SJCRH30 (cell line): Measurements from ENCODE around the gene RAP1GAP2. TPM values are rescaled to one million over a fixed set of nuclear protein-coding genes. Genes with fewer than 3 reads are reported as not detected.
A peak's percentile ranks its signal among the peaks of the same experiment; 100 is the strongest.
"Not testable (repeated sequence)": the region's sequence is repeated elsewhere in the genome, so short reads cannot be mapped to it uniquely, and the experiment has no call there.

ENCODE experiments used
- DNase-seq, 2 experiments: peaks; one replicate each; pipeline ENCODE4 v3.0.0-alpha.2; 2015 to 2020
- H3K27ac ChIP-seq: fragments of 250-450 bp; sonication (Bioruptor Pico); 2 replicates; pipeline ENCODE4 v1.5.1; 2020; ENCODE audit warnings: mild to moderate bottlenecking, moderate library complexity
- H3K27me3 ChIP-seq: fragments of 250-450 bp; sonication (Bioruptor Pico); 2 replicates; pipeline ENCODE4 v1.5.1; 2020; ENCODE audit warnings: mild to moderate bottlenecking, moderate library complexity
- H3K36me3 ChIP-seq: fragments of 250-450 bp; sonication (Bioruptor Pico); 2 replicates; pipeline ENCODE4 v1.5.1; 2020; ENCODE audit warnings: mild to moderate bottlenecking, moderate library complexity
- H3K4me1 ChIP-seq: fragments of 250-450 bp; sonication (Bioruptor Pico); 2 replicates; pipeline ENCODE4 v1.5.1; 2020; ENCODE audit warnings: mild to moderate bottlenecking, moderate library complexity
- H3K4me3 ChIP-seq: fragments of 250-450 bp; sonication (Bioruptor Pico); 2 replicates; pipeline ENCODE4 v1.5.1; 2020; ENCODE audit warnings: mild to moderate bottlenecking, moderate library complexity
- H3K9me3 ChIP-seq: fragments of 250-450 bp; sonication (Bioruptor Pico); replicated peaks from 2 replicates; pipeline ENCODE4 v1.5.1; 2020; ENCODE audit warnings: mild to moderate bottlenecking, moderate library complexity
- total RNA-seq: library from RNA; depleted of rRNA; stranded (reverse); fragments of >200 nt; shearing (Covaris generic); gene quantifications from 2 replicates; pipeline ENCODE4 v1.2.3, GENCODE V29; 2014

Gene RAP1GAP2
- total RNA-seq, 1 experiment from 2014 or later: 7.4 TPM

DNA sequence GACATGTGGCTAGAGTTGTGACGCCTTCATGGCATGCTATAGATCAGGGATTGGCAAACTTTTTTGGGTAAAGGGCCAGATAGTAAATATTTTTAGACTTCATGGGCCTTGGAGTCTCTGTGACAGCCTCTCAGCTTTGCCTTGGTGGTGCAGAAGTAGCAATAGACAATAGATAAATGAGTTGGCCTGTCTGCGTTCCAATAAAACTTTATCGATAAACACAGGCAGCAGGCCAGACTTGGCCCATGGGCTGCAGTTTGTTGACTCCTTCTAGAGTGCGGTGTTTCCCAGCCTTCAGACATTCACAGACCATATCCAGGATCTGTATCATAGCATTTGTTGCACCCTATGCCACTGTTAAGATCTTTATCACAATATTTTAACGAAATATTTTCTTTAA is 190.7 kb downstream of the RAP1GAP2 start:
- H3K4me1 ChIP-seq: peaks cover 14% of the 10 kb centered on the region
- H3K9me3 ChIP-seq: no peaks in the 10 kb centered on the region
- no peak for DNase-seq
- no peaks in the 10 kb centered on the region for H3K27me3 ChIP-seq
- H3K27ac ChIP-seq: no peak overlapping the region
- H3K36me3 ChIP-seq: no peaks in the 10 kb centered on the region
- H3K4me3 ChIP-seq: no peak overlapping the region

DNA sequence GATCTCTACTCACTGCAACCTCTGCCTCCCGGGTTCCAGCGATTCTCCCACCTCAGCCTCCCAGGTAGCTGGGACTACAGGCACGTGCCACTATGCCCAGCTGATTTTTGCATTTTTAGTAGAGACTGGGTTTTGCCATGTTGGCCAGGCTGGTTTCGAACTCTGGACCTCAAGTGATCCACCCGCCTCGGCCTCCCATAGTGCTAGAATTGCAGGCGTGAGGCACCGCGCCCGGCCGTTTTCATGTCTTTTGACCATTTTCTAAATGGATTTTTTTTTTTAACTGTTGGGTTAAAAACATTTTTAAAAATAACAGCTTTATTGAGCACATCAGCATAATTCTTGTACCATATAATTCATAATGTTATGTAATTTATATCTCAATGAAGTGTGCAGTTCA is 193.2 kb downstream of the RAP1GAP2 start:
- not testable (repeated sequence) for H3K27me3 ChIP-seq, H3K27ac ChIP-seq, H3K36me3 ChIP-seq, H3K9me3 ChIP-seq, H3K4me1 ChIP-seq, H3K4me3 ChIP-seq, DNase-seq

DNA sequence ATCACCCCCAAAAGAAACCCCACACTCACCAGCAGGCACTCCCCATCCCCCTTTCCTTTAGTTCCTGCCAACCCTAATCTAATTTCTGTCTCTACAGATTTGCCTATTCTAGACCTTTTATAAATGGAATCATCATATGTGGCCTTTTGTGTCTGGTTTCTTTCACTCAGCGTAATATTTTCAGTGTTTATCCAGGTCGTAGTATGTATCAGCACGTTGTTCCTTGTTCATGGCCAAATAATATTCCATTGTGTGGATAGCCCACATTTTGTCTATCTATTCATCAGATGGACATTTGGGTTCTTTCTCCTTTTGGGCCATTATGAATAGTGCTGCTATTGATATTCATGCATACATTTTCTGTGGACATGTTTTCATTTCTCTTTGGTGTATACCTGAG is 193.6 kb downstream of the RAP1GAP2 start:
- Histone ChIP-seq H3K27ac (no peak overlapping the region), H3K9me3 (no peaks in the 10 kb centered on the region), H3K36me3 (no peaks in the 10 kb centered on the region), H3K4me3 (no peak overlapping the region), H3K27me3 (no peaks in the 10 kb centered on the region), H3K4me1 (no peaks in the 10 kb centered on the region)
- DNase-seq: no peak

DNA sequence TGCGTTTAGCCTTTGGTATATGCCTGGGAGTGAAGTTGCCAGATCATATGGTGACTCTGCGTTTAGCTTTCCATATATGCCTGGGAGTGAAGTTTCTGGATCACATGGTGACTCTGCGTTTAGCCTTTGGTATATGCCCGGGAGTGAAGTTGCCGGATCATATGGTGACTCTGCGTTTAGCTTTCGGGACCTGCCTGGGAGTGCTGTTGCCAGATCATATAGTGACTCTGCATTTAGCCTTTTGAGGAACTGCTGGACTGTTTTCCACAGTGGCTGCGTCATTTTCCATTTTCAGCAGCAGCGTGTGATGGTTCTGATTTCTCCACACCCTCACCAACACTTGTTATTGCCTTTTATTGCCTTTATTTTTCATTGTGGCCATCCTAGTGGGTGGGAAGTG is 194.2 kb downstream of the RAP1GAP2 start:
- Histone ChIP-seq H3K27me3 (no peaks in the 10 kb centered on the region), H3K27ac (no peak overlapping the region), H3K4me3 (no peak overlapping the region), H3K4me1 (no peaks in the 10 kb centered on the region), H3K36me3 (no peaks in the 10 kb centered on the region), H3K9me3 (no peaks in the 10 kb centered on the region)
- no peak for DNase-seq

DNA sequence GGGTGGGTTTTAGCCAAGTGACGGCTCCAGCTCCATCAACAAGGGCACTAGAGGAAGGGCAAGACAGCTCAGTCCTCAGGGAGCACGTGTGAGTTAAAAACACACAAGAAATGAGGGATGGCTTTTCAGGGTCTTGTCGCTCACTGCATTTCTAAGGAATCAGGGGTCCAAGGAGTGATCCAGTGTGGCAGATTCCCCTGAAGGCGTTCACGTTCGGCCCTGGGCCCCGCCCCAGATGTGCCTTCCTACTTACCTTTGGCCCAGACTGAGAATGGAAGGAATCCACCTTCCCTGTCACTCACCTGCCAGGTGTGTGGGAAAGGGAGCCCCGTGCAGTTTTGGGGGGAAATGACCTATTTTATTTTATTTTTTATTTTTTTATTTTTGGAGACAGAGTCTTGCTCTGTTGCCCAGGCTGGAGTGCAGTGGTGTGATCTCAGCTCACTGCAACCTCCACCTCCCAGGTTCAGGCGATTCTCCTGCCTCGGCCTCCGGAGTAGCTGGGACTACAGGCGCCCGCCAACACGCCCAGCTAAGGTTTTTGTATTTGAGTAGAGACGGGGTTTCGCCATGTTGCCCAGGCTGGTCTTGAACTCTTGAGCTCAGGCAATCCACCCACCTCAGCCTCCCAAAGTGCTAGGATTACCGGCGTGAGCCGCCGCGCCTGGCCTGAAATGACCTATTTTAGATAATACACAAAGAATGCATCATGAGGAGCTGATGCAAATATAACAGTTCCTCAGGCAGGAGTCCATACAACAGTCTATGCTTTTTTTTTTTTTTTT is 195.3 kb downstream of the RAP1GAP2 start:
- H3K4me3 ChIP-seq, DNase-seq, H3K27me3 ChIP-seq, H3K4me1 ChIP-seq, H3K27ac ChIP-seq, H3K9me3 ChIP-seq, H3K36me3 ChIP-seq: not testable (repeated sequence)

DNA sequence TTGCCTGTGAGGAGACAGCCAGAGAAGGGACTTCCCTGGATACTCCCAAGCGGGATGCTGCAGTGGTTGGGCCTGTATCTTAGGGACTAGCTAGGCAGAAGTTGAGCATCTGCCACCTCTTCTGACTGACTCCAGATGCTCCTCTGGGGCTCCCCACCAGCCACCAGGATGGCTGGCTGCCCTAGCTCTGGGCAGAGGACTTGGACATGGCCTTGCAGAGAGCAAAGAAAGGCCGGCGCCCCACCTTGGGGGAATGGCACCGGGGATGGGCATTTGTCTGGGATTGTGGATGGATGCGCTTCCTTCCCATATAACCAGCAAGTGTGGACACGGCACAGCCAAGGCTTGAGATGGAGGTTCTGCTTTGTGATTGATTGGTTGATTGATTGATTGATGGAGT is 198.2 kb downstream of the RAP1GAP2 start:
- Histone ChIP-seq H3K4me1 (no peaks in the 10 kb centered on the region), H3K27me3 (no peaks in the 10 kb centered on the region), H3K27ac (no peak overlapping the region), H3K36me3 (no peaks in the 10 kb centered on the region), H3K9me3 (no peaks in the 10 kb centered on the region), H3K4me3 (no peak overlapping the region)
- DNase-seq: no peak

DNA sequence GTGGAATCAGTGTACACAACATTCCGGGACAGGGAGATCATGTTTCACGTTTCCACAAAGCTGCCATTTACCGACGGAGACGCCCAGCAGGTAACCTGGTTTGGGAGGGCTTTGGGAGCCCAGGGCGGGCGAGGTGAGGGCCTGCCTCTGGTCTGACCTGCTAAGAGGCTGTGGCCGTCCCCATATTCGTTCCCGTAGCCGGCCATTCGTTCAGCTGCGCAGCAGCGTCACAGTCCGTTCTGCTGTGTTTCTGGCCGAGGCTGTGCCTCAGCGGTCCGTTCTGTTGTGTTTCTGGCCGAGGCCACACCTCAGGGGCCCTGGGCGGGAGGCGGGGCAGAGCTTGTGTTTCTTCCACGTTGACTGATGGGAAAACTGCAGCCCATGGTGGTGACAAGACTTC is 199.1 kb downstream of the RAP1GAP2 start:
- H3K9me3 ChIP-seq: no peaks in the 10 kb centered on the region

DNA sequence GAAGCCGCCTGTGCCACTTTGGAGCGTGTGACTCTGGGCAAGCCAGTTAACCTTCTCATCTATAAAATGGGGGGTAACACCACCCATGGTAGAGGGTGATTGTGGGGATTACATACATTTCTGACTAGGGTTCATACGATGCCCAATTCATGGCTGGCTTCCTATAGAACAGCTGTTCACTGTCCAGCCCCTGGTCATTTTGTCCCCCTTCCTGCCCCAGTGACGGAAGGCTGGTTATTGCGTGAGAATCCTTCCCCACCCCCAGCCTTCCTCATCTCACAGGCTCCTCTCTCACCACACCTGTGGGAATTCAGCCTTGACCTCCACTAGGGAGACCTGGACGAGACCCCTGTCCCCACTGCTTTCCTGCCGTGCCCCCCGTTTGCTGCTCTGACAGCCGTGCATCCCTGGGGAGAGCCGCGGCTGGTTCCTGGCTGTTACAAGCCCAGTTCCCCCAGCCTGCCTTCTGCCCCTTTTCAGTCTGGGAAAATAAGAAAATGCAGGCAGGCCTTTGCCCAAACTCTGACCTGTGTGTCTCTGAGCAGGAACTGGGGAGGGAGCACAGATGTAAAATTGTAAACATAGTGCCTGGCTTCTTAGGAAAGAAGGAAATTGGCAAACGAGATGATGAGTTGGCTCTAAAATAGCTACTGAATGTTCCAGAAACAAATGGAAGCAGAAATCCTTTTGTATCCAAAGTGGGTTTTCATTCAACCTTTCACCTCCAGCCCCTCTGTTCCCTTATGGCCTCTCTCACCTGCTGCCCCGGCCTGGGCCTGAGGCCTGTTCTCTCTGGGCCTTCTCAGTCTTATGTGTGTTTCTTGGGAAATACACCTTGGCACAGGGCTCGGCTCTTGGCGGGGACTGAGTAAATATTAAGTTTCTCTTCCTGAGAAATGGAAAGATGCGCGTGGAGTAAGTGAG is 199.9 kb downstream of the RAP1GAP2 start:
- Histone ChIP-seq H3K27ac (no peak overlapping the region), H3K27me3 (no peaks in the 10 kb centered on the region), H3K9me3 (no peaks in the 10 kb centered on the region), H3K4me1 (no peaks in the 10 kb centered on the region), H3K36me3 (no peaks in the 10 kb centered on the region), H3K4me3 (no peak overlapping the region)
- DNase-seq: no peak

More for the DNA sequence above, 199.1 kb downstream of the RAP1GAP2 start:
- no peak for DNase-seq
- no peaks in the 10 kb centered on the region for H3K27me3 ChIP-seq
- no peaks in the 10 kb centered on the region for H3K36me3 ChIP-seq
- H3K27ac ChIP-seq: no peak overlapping the region
- H3K4me3 ChIP-seq: no peak overlapping the region
- H3K4me1 ChIP-seq: no peaks in the 10 kb centered on the region

DNA sequence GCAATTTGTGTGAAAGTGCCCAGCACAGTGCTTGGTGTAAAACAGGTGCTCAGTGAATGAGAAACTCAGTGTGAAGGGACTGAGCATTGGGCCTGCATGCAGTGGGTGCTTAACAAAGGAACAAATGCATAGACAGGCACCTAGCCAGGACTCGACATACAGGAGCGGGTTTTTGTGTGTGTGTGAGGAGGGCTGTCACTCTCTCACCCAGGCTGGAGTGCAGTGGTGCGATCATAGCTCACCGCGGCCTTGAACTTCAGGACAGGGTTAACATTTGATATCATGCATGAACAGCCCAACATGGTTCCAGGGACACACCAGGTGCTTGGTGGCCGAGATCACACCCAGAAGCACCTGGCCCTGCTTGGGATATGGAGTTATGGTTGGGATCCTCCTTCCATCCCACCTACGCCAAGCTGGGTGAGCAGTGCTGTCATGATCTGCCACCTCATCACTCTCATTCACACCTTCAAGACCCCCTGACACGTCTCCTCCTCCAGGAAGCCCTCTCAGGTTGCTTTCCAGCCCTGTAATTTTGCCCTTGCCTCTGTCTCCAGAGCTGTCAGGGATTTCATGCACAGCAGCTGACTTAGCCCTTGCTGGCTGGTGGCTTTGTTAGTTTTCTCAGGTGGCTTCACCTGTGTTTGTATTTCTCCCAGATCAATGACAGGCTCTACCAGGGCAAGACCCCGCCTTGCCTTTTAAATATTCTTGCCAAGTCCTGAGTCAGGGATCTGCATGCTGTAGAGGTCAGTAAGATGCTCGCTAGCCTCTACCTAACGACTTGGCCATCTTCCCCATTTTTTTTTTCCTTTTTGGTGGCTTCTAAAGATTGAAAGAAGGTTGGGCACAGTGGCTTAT is 200.8 kb downstream of the RAP1GAP2 start:
- H3K27ac ChIP-seq: no peak overlapping the region
- H3K9me3 ChIP-seq: no peaks in the 10 kb centered on the region
- no peaks in the 10 kb centered on the region for H3K36me3 ChIP-seq
- H3K4me3 ChIP-seq: no peak overlapping the region
- no peaks in the 10 kb centered on the region for H3K4me1 ChIP-seq
- no peak for DNase-seq
- H3K27me3 ChIP-seq: no peaks in the 10 kb centered on the region

DNA sequence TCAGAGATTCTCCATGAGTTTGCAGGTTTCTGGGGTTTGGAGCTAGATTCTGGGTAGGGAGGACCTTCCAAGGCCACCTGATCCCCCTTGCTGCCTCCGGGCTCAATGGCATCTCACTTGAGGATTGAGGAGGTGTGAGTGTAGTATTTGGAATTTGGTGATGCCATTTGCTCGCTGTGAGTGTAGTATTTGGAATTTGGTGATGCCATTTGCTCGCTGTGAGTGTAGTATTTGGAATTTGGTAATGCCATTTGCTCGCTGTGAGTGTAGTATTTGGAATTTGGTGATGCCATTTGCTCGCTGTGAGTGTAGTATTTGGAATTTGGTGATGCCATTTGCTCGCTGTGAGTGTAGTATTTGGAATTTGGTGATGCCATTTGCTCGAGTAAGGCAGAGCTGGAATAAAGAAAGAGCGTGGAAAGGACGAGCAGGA is 202.2 kb downstream of the RAP1GAP2 start:
- not testable (repeated sequence) for H3K9me3 ChIP-seq, H3K4me1 ChIP-seq, H3K27me3 ChIP-seq, H3K27ac ChIP-seq, DNase-seq, H3K36me3 ChIP-seq, H3K4me3 ChIP-seq

DNA sequence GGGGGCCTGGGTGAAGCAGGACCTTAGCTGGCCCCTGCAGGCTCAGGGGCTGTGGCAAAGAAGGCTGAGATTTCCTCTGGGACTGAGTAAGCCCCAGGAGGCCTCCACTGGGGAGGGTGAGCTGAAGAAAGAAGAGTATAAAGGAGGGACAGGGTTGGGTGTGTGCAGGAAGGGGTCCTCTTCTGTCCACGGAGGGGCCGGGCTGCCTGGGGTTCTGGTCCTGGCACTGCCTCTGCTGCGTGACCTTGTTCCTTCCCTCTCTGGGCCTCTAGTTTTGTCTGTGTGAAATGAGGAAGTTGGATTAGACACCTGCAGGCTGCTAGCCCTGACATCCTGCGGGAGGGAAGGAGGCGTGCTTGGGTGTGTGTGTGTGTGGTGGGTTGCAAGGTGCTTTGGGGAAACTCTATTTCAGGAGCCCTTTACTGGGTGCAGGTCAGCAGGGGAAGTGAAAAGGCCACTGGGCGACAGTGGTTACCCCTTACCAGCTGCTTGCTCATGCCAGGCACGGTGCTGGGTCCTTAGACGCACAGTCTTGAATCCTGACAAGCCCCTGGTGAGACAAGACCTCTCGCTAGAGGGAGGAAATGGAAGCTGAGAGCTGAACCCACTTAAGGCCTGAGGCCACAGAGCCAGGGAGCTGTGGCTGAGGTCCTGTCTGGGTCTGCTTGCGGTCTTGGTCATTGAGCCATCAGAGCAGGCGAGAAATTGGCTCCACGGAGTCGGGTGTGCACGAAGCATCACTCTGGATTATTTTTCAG is 206.5 kb downstream of the RAP1GAP2 start:
- Histone ChIP-seq H3K4me3 (no peak overlapping the region), H3K4me1 (peaks cover 12% of the 10 kb centered on the region), H3K9me3 (no peaks in the 10 kb centered on the region), H3K36me3 (no peaks in the 10 kb centered on the region), H3K27me3 (no peaks in the 10 kb centered on the region), H3K27ac (no peak overlapping the region)
- no peak for DNase-seq

DNA sequence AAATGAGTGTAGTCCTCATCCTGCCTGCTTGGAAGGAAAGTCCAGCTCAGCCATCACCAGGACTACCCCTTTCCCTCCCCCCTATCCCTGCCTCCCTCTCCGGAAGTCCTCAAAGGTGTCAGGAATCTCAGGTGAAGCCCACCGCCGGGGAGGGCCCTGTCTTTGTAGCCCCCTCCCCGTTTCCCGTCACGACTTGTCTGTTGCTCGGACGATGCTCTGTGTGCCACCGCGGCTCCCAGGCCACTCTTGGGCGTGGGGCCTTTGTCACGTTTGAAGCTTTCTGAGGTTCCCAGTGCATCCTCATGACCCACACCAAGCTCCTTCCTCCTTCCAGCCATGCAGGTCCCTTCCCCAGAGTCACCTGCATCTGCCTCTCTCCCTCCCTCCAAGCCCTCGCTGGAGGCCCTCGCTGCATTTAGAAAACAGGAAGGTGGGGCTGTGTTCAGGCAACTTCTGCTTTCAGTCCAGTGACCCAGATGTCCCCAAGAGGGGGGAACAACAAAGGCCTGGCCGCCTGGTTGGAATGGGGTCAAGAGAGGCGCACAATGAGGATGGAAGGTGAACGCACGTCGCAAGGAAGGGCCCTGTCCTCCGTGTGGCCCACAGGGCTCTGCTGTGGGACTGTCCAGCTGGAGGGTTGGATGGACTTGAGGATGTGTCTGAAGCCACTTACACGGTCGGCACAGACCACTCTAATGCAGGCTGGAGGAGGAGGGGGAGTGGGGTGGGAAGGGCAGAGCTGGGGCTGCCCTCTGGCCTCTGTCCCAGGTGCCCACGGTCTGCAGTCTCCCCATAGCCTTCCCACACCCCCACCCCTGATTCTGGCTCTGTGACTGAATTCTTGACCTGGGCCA is 207.3 kb downstream of the RAP1GAP2 start:
- Histone ChIP-seq H3K4me1 (peaks cover 12% of the 10 kb centered on the region), H3K36me3 (no peaks in the 10 kb centered on the region), H3K9me3 (no peaks in the 10 kb centered on the region), H3K4me3 (peak overlapping the region; percentile 37), H3K27me3 (no peaks in the 10 kb centered on the region), H3K27ac (peak overlapping the region; percentile 83)
- DNase-seq: no peak

DNA sequence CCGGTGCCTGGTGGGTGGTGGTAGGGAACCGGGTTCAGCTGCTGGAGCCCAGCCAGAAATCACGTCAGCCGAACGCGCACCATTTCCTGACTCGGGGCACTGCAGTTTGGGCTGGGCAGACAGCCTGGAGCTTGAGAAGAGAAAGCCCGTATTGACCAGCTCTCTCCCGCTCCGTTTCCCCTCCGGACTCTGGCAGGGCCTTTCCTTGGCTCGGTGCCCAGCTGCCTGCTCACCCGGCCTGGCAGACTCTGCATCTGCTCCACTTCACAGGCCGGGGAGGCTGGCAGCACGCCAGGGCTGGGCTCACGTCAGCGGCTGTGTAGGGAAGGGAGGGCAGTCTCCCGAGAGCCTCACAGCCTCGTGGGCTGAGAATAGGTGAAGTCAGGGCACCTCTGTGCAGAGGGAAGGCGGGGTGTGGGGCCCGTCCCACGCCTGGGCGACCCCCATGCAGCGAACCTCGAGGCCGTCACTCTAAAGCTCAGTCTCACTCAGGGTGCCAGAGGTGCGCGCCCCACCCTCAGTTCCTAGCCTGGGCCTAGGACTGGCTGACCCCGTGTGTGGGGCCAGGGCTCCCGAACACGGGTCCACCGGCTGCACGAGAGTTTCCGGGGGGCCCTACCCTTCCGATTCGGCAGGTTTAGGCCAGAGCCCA is 208.0 kb downstream of the RAP1GAP2 start:
- no peaks in the 10 kb centered on the region for H3K36me3 ChIP-seq
- peaks cover 12% of the 10 kb centered on the region for H3K4me1 ChIP-seq
- H3K27me3 ChIP-seq: no peaks in the 10 kb centered on the region
- H3K27ac ChIP-seq: peak overlapping the region; percentile 83
- peak overlapping the region; percentile 37 for H3K4me3 ChIP-seq
- H3K9me3 ChIP-seq: no peaks in the 10 kb centered on the region
- DNase-seq: peak; percentile 97
